ENCODE results near the gene CPNE5. TPM values are rescaled to one million over a fixed set of nuclear protein-coding genes. Genes with fewer than 3 reads are reported as not detected.

Gene CPNE5
- polyA plus RNA-seq, 3 donors, result 0.47 to 0.85 (median 0.82) TPM

DNA sequence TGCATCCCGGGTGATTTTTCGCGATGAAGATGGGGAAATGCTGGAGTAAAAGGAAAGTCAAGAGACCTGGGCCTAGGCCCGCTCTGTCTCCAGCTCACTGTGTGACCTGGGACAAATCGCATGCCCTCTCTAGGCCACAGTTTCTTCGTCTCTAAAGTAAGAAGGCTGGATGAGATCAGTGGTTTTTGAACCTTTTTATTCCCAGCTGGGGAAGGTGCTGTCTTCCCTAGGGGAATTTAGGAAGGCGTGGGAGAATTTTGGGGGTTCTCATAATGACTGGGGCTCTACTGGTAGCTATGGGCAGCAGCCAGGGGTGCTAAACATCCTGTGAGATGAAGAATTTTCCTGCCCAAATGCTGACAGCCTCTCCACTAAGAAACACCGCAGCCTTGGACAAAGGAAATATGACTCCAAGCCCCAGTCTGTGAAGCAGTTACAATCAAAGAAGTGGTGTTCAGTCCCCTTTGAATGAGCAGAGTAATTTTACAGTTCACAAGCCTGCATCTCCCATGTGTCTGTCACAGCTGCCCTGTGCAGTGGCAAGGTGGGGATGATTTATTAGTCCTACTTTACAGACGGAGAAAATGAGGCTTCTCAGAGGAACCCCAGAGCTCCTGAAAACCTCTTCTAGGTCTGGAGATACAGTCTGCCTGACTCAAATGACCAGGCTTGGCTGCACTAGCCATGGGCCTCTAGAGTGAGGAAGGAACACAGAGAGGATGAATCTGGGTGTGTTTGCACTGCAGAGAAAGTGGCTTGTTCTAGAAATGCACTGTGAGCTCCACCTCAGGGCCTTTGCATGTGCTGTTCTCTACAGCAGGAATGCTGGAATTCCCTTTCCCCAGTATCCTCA is 84.4 kb downstream of the CPNE5 start:
- Histone ChIP-seq H4K20me1 (ENCODE audit: insufficient read depth, low read length) (no peaks in the 10 kb centered on the region), H3K36me3 (replicated peaks in 1 of 2; ENCODE audit: control insufficient read depth in 1 of 2, insufficient read depth in 2 of 2, low read length in 2 of 2) (no peaks in the 10 kb centered on the region), H3K27ac (ENCODE audit: low read depth in 1 of 2, low read length in 2 of 2) (peak overlapping the region; percentile 97 to 98), H2AFZ (ENCODE audit: insufficient read depth, low read depth, low read length, poor library complexity, severe bottlenecking) (no peak overlapping the region), H3K9me3 (replicated peaks in 1 of 2; ENCODE audit: control insufficient read depth in 1 of 2, insufficient read depth in 1 of 2, low read length in 2 of 2) (peaks cover 8 to 10% of the 10 kb centered on the region in 2 donors), H3K9ac (ENCODE audit: insufficient read depth, low read length, poor library complexity, severe bottlenecking) (peak overlapping the region; percentile 62), H3K4me2 (replicated peaks; ENCODE audit: extremely low read depth, low read length, poor library complexity, severe bottlenecking) (peak overlapping the region; percentile 19), H3K27me3 (ENCODE audit: control insufficient read depth in 2 of 2, insufficient read depth in 2 of 2, low read length in 2 of 2) (no peaks in the 10 kb centered on the region), H3K4me1 (ENCODE audit: control insufficient read depth in 1 of 2, insufficient read depth in 2 of 2, low read length in 2 of 2) (peaks cover 77 to 79% of the 10 kb centered on the region in 2 donors), H3K79me2 (ENCODE audit: insufficient read depth, low read length) (no peaks in the 10 kb centered on the region), H3K4me3 (replicated peaks in 1 of 3; ENCODE audit: low read depth in 2 of 3, low read length in 3 of 3) (peak overlapping the region in 1 of 3 experiments; percentile 29)
- Mint-ChIP-seq H3K27ac (peak overlapping the region; percentile 97 to 100 (median 98)), H3K36me3 (peaks cover 9 to 12% of the 10 kb centered on the region in 2 donors), H3K4me3 (peak overlapping the region in 1 of 2 donors; percentile 35), H3K27me3 (ENCODE audit: low read depth in 3 of 3) (peaks cover 0 to 3% (median 2%) of the 10 kb centered on the region in 3 donors), H3K9me3 (peaks cover 4 to 10% (median 7%) of the 10 kb centered on the region in 7 donors), H3K4me1 (peaks cover 80% of the 10 kb centered on the region)
- TF ChIP-seq, protein P1, sequence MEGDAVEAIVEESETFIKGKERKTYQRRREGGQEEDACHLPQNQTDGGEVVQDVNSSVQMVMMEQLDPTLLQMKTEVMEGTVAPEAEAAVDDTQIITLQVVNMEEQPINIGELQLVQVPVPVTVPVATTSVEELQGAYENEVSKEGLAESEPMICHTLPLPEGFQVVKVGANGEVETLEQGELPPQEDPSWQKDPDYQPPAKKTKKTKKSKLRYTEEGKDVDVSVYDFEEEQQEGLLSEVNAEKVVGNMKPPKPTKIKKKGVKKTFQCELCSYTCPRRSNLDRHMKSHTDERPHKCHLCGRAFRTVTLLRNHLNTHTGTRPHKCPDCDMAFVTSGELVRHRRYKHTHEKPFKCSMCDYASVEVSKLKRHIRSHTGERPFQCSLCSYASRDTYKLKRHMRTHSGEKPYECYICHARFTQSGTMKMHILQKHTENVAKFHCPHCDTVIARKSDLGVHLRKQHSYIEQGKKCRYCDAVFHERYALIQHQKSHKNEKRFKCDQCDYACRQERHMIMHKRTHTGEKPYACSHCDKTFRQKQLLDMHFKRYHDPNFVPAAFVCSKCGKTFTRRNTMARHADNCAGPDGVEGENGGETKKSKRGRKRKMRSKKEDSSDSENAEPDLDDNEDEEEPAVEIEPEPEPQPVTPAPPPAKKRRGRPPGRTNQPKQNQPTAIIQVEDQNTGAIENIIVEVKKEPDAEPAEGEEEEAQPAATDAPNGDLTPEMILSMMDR (IDR thresholded peaks at IDR 0.05), result no peak
- DNase-seq, result no peak
- intact Hi-C loops (cut with micrococcal nuclease), result loop anchor here (2.0 to 5.0 kb wide), 3 partner anchors 20 to 133 kb away; no protein-coding TSS in a partner anchor
- 83% methylated on average over 7 of the region's 9 CpGs for WGBS (ENCODE audit: insufficient coverage)

DNA sequence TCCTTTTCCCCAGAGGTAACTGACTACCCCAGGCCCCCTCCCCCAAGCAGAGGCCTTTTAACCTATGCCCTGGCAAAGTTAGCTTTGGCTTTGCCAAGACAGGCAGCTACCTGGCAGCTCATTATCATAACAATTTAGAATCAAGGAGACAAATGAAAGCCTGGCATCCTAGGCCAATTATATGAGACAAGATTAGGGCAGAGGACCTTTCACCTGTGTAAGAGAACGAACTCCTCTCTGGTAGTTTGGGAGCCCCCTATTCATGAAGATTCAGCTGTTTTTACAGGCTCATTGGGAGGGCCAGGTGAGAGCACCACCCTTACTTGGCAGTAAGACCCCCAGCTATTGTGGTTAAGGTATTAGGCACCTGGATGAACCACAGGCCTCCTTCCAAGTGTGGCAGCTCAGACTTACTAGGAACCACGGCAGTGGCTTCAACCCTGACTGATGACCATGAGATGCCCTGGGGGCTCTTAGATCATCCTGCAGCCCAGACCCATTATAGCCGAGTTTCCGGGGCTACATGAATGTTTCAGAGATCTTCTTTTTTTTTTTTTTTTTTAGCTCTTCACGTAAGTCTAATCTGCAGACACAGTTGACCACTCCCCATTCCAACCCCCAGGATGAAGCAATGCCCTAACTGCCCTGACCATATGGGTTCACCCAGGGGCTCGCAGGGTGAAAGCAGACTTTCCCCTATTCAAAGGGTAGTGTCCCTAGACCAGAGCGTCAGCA is 85.4 kb downstream of the CPNE5 start:
- Histone ChIP-seq H3K27me3 (ENCODE audit: control insufficient read depth in 2 of 2, insufficient read depth in 2 of 2, low read length in 2 of 2) (no peaks in the 10 kb centered on the region), H3K36me3 (replicated peaks in 1 of 2; ENCODE audit: control insufficient read depth in 1 of 2, insufficient read depth in 2 of 2, low read length in 2 of 2) (no peaks in the 10 kb centered on the region), H3K9ac (ENCODE audit: insufficient read depth, low read length, poor library complexity, severe bottlenecking) (peak overlapping the region; percentile 72), H3K9me3 (replicated peaks in 1 of 2; ENCODE audit: control insufficient read depth in 1 of 2, insufficient read depth in 1 of 2, low read length in 2 of 2) (peaks cover 12 to 15% of the 10 kb centered on the region in 2 donors), H3K4me2 (replicated peaks; ENCODE audit: extremely low read depth, low read length, poor library complexity, severe bottlenecking) (peak overlapping the region; percentile 35), H3K79me2 (ENCODE audit: insufficient read depth, low read length) (no peaks in the 10 kb centered on the region), H3K4me1 (ENCODE audit: control insufficient read depth in 1 of 2, insufficient read depth in 2 of 2, low read length in 2 of 2) (peaks cover 73 to 76% of the 10 kb centered on the region in 2 donors), H2AFZ (ENCODE audit: insufficient read depth, low read depth, low read length, poor library complexity, severe bottlenecking) (no peak overlapping the region), H3K27ac (ENCODE audit: low read depth in 1 of 2, low read length in 2 of 2) (peak overlapping the region; percentile 97 to 98), H4K20me1 (ENCODE audit: insufficient read depth, low read length) (no peaks in the 10 kb centered on the region), H3K4me3 (replicated peaks in 1 of 3; ENCODE audit: low read depth in 2 of 3, low read length in 3 of 3) (peak overlapping the region in 1 of 3 experiments; percentile 29)
- peak overlapping the region; percentile 47 to 51 for H3K4me3 Mint-ChIP-seq
- H3K36me3 Mint-ChIP-seq, result peaks cover 9 to 13% of the 10 kb centered on the region in 2 donors
- peaks cover 75% of the 10 kb centered on the region for H3K4me1 Mint-ChIP-seq
- peaks cover 0 to 2% (median 1%) of the 10 kb centered on the region in 3 donors for H3K27me3 Mint-ChIP-seq (ENCODE audit: low read depth in 3 of 3)
- 22% methylated on average over 3 of the region's 7 CpGs for WGBS (ENCODE audit: insufficient coverage)
- intact Hi-C loops (cut with micrococcal nuclease), result loop anchor here in 1 of 2 donors (2.0 kb wide), 2 partner anchors 19 to 27 kb away; no protein-coding TSS in a partner anchor
- peaks cover 7 to 18% (median 12%) of the 10 kb centered on the region in 7 donors for H3K9me3 Mint-ChIP-seq
- TF ChIP-seq, protein P1 (IDR thresholded peaks at IDR 0.05), result no peak
- peak; percentile 73 to 85 (median 80) for DNase-seq
- peak overlapping the region; percentile 97 to 100 (median 98) for H3K27ac Mint-ChIP-seq

Data from CD14-positive monocyte (primary cell).